Astrocyte of the spinal cord (primary cell): ENCODE results near the gene ITGB6.

Experiments used
- DNase-seq: peaks from one replicate; pipeline ENCODE4 v3.0.0; 2011; ENCODE audit warnings: low read depth, low spot score
- H3K4me3 ChIP-seq: 2 replicates; pipeline ENCODE4 v1.5.1; 2011; ENCODE audit warnings: low read depth, mild to moderate bottlenecking, low read length, moderate library complexity
- in situ Hi-C: cut with HindIII; loops from 2 replicates; pipeline ENCODE4 v1.10.0; 2017; ENCODE audit warnings: low sequenced_read_pairs
- TF ChIP-seq, protein P1 (sequence below): IDR thresholded peaks from 2 replicates; pipeline ENCODE4 v1.5.1; 2012; ENCODE audit warnings: low read depth, mild to moderate bottlenecking, low read length, inconsistent platforms

Gene ITGB6

DNA sequence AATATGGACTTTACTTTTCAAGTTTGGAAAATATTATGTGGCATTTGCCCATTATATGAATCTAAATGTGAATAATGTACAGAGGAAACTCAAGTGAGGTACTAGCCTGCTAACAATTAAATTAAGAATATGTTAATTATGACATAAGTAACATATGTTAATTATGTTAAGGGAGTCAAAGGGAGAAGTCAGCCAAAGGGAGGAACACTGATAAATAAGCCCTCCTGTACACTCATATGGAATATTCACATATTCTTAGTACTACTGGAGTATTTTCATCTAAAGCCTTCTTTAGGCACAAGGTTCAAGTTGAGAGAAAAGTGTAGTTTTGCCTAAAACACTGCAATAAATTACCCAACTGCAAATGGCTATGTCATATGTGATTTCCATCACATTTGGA is 30.1 kb downstream of the ITGB6 start:
- in situ Hi-C loops, result no loop called here
- no peak overlapping the region for H3K4me3 ChIP-seq
- DNase-seq, result no peak
- TF ChIP-seq, protein P1, sequence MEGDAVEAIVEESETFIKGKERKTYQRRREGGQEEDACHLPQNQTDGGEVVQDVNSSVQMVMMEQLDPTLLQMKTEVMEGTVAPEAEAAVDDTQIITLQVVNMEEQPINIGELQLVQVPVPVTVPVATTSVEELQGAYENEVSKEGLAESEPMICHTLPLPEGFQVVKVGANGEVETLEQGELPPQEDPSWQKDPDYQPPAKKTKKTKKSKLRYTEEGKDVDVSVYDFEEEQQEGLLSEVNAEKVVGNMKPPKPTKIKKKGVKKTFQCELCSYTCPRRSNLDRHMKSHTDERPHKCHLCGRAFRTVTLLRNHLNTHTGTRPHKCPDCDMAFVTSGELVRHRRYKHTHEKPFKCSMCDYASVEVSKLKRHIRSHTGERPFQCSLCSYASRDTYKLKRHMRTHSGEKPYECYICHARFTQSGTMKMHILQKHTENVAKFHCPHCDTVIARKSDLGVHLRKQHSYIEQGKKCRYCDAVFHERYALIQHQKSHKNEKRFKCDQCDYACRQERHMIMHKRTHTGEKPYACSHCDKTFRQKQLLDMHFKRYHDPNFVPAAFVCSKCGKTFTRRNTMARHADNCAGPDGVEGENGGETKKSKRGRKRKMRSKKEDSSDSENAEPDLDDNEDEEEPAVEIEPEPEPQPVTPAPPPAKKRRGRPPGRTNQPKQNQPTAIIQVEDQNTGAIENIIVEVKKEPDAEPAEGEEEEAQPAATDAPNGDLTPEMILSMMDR, result no peak

DNA sequence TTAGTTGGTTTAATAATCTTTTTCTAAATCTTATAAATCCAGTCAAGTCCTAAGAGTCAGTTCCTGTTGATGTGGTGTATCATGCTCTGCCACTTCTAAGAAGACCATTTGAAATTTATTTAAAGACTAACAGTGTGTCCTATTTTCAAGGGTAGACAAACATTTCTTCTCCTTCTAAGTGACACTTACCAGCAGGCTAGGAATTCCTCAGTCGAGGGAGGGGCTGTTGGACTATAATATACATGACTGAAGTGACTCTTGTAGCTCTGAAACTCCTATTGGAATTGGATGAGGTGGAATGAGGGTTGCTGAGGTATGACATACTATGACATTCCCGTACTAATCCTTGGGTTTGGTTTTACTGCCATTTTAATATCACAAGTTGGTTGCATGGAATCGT is 30.6 kb downstream of the ITGB6 start:
- DNase-seq, result no peak
- TF ChIP-seq, protein P1, result no peak
- in situ Hi-C loops, result no loop called here
- H3K4me3 ChIP-seq, result no peak overlapping the region

DNA sequence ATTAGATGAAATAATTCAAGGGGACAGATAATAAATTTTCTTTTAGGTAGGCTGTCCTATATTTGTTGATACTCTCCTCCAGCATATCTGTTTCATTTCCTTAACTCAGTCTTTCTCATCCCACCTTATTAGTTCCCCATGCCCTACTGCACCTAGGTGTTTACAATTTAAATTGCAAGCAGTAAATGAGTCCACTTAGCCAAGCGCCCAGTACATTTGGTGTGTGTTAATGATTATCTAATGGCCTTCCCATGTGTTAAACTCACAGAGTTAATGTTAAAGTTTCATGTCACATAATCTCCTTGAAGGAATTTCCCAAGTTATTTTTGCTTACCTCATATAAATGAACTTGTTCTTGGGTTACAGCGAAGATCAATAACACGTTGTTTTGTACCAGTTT is 31.2 kb downstream of the ITGB6 start:
- in situ Hi-C loops, result no loop called here
- no peak overlapping the region for H3K4me3 ChIP-seq
- DNase-seq, result no peak
- TF ChIP-seq, protein P1, result no peak

DNA sequence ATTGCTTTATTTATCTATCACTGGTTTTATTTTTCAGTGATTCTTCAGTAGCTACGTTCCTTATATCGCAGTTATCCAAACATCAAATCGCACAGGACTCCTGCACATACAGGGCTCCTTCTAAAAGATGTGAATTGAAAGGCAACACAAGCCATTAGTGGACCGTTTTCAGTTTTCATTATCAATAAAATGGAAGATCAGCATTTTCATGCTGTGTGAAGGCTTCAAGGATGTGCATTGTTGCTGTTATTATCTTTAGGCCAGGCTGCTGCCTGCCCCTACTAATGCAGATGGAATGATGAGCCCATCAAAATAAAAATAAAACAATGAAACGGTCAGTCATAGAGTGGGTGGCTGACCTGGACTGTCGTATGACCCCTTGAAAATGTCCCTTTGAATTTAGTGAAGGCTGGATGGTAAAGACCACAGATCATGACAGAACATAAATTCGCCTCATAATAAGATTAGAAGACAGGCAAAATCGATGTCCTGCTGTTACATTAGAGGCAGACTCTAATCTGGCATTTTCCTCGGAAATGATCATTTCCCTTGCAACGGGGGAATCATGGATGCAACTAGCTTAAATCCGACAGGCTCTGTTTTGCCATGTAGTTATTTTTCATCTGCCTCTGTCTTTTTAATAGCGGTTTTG is 32.9 kb downstream of the ITGB6 start:
- TF ChIP-seq, protein P1, result no peak
- DNase-seq, result no peak
- in situ Hi-C loops, result no loop called here
- H3K4me3 ChIP-seq, result no peak overlapping the region

DNA sequence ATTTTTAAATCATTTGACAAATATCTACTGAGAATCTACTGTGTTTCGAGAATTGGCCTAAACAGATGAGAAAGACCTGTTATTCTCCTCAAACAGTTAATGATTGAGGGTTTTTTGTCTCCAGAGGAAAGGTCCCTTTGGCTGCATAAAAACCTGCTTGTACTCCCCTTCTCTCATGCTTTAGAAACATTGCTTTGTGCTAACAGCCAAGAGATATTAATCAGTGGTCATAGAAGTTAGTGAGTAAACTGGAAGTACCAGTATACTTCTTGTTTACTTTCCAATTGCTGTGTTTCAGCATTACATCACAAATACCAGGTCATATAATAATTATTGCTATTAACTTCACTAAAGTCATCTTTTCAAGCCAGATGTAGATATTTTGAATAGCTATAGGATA is 34.1 kb downstream of the ITGB6 start:
- DNase-seq, result no peak
- in situ Hi-C loops, result no loop called here

DNA sequence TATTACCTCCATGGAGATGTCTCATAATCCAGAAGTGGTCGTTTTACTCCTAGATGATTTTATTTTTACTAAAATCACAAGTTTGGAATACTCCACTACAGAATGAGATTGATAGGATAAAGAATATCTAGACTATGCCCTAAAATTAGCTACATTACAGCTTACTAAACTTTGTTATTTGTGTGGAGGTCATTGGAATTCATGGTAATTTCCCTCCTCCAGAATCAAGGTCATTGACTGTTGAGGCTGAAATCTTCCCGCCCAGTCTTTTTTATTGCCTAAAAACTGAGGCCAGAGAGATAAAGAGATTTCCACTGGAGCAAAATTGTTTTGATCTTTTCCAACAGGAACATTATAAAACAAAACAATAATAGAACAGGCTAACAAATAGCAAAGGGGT is 35.0 kb downstream of the ITGB6 start:
- no peak overlapping the region for H3K4me3 ChIP-seq
- in situ Hi-C loops, result no loop called here
- TF ChIP-seq, protein P1, result no peak
- no peak for DNase-seq

More for the DNA sequence above, 34.1 kb downstream of the ITGB6 start:
- no peak overlapping the region for H3K4me3 ChIP-seq
- TF ChIP-seq, protein P1, result no peak
